OCI-LY7 (cell line): Measurements from ENCODE around the gene STK32A. TPM values are rescaled to one million over a fixed set of nuclear protein-coding genes. Genes with fewer than 3 reads are reported as not detected.

Source experiments
- BruUV-seq: library from RNA; stranded (reverse); fragments of 400-500 nt; replicated peaks from 2 replicates; lab custom pipeline; 2021; lab: Mats Ljungman, UMichigan
- CTCF ChIA-PET: fragments of 300-600 bp; sonication (Branson Sonifier 250); formaldehyde crosslinking; loops from one replicate; lab custom pipeline; 2022; ENCODE audit warnings: antibody characterized with exemption; ENCODE audit not compliant: unreplicated experiment; lab: Charles Lee
- POLR2A ChIA-PET: fragments of 300-600 bp; sonication (Branson Sonifier 250); formaldehyde crosslinking; loops from one replicate; lab custom pipeline; 2022; ENCODE audit warnings: antibody characterized with exemption; lab: Charles Lee
- DNase-seq: peaks from one replicate; pipeline ENCODE4 v3.0.0-alpha.2; 2015; ENCODE audit warnings: low spot score
- H2AFZ ChIP-seq: fragments of 200-600 bp; sonication (generic), shearing (Covaris generic); 2 replicates; pipeline ENCODE4 v1.6.1; 2014; ENCODE audit warnings: mild to moderate bottlenecking, antibody characterized with exemption, low read length, moderate library complexity
- H3K27ac ChIP-seq: fragments of 200-600 bp; sonication (generic); 2 replicates; pipeline ENCODE4 v1.5.1; 2014; ENCODE audit warnings: mixed run types, low read depth, mild to moderate bottlenecking, moderate library complexity, low read length, inconsistent platforms; ENCODE audit not compliant: poor library complexity, severe bottlenecking
- H3K36me3 ChIP-seq: fragments of 200-600 bp; sonication (generic); 2 replicates; pipeline ENCODE4 v1.6.1; 2014; ENCODE audit warnings: mild to moderate bottlenecking, antibody characterized with exemption, low read length, moderate library complexity, mixed read lengths; ENCODE audit not compliant: insufficient read depth
- H3K4me1 ChIP-seq: fragments of 200-600 bp; sonication (generic); 2 replicates; pipeline ENCODE4 v1.5.1; 2014; ENCODE audit warnings: mild to moderate bottlenecking, low read length; ENCODE audit not compliant: insufficient read depth, poor library complexity, severe bottlenecking
- H3K4me2 ChIP-seq: fragments of 200-600 bp; sonication (generic); 2 replicates; pipeline ENCODE4 v1.6.1; 2014; ENCODE audit warnings: mild to moderate bottlenecking, low read length
- H3K4me3 ChIP-seq: fragments of 200-600 bp; sonication (generic); 2 replicates; pipeline ENCODE4 v1.5.1; 2014; ENCODE audit warnings: mild to moderate bottlenecking, low read depth, low read length; ENCODE audit not compliant: poor library complexity, severe bottlenecking
- H3K79me2 ChIP-seq: fragments of 200-600 bp; sonication (generic); 2 replicates; pipeline ENCODE4 v1.6.1; 2016; ENCODE audit warnings: low read depth, mild to moderate bottlenecking, low read length, moderate library complexity, mixed read lengths; ENCODE audit not compliant: insufficient read depth
- H3K9me2 ChIP-seq: fragments of 200-600 bp; sonication (generic); 2 replicates; pipeline ENCODE4 v1.6.1; 2016; ENCODE audit warnings: mild to moderate bottlenecking, low read length, mixed read lengths; ENCODE audit not compliant: insufficient read depth
- H3K9me3 ChIP-seq: fragments of 200-600 bp; sonication (generic); 2 replicates; pipeline ENCODE4 v1.6.1; 2014; ENCODE audit warnings: mild to moderate bottlenecking, mixed run types, low read length, mixed read lengths
- H4K20me1 ChIP-seq: fragments of 200-600 bp; sonication (generic); 2 replicates; pipeline ENCODE4 v1.6.1; 2014; ENCODE audit warnings: mild to moderate bottlenecking, antibody characterized with exemption, low read length, moderate library complexity, mixed read lengths; ENCODE audit not compliant: insufficient read depth
- EZH2phosphoT487 ChIP-seq: fragments of 200-600 bp; sonication (generic); IDR thresholded peaks from 2 replicates; pipeline ENCODE4 v1.6.1; 2018; ENCODE audit warnings: low read depth, borderline replicate concordance, mild to moderate bottlenecking, mixed run types, antibody characterized with exemption, low read length, moderate library complexity, mixed read lengths
- intact Hi-C: fragments of 100-400 bp; cut with micrococcal nuclease; formaldehyde crosslinking; loops from one replicate; pipeline ENCODE4 v1.10.0; 2022; ENCODE audit not compliant: unreplicated experiment
- total RNA-seq, 2 experiments: library from RNA; depleted of rRNA in 1 of 2; stranded (reverse); fragments of >200 nt in 1 of 2; shearing (Covaris generic) in 1 of 2; gene quantifications; 2 replicates each; pipeline ENCODE4 v1.2.3, GENCODE V29; 2014 to 2022
- TF ChIP-seq, protein P1 (sequence below): fragments of 200-600 bp; sonication (generic); conservative IDR thresholded peaks from 2 replicates; pipeline ENCODE4 v1.5.1; 2014; ENCODE audit warnings: mild to moderate bottlenecking, antibody characterized with exemption, low read length, moderate library complexity, mixed read lengths

The STK32A gene
- total RNA-seq, 2 experiments from 2014 or later, result not detected

DNA sequence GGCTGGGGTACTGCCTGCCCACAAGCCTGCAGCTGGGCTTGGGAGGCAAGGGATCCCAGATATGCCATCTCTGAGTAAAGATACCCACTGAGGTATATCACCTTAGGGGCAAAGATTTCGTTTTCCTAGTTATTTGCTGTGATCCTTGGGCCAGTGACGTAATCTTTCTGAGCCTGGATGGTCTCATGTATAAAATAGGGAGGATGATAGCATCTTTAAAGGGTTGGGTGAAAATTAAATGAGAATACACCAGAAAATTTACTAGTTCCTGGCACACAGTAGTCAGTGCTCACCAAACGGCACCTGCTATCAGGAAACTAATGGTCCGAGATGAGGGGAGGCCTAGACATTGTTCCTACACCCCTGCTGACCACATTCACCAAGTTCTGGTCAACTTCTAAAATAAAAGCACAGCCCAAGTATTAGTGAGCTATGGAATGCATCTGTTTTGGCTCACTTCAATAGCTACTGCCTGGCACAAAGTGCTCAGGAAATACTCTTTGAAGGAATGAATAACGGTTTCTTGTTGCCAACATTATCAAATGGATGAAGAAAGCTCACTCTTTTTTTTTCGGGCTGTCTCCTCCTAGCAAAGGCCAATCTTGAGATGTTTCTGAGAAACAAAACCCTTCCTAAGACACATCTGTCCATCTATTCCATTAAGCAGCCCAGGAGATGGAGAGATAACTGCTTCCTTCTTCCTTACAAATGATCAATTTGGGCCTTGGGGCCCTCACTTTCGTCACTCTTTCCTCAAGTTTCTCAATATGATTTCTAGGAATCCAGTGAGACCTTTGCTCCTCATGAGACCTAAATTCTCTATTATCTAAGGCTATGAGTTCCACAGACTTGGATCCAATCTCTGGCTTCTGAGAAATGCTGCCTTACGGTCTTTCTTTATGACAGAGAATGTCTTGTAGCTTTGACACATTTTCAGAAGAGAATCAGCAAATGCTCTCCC is 176.8 kb downstream of the STK32A start:
- TF ChIP-seq EZH2phosphoT487, result no peak
- TF ChIP-seq, protein P1, sequence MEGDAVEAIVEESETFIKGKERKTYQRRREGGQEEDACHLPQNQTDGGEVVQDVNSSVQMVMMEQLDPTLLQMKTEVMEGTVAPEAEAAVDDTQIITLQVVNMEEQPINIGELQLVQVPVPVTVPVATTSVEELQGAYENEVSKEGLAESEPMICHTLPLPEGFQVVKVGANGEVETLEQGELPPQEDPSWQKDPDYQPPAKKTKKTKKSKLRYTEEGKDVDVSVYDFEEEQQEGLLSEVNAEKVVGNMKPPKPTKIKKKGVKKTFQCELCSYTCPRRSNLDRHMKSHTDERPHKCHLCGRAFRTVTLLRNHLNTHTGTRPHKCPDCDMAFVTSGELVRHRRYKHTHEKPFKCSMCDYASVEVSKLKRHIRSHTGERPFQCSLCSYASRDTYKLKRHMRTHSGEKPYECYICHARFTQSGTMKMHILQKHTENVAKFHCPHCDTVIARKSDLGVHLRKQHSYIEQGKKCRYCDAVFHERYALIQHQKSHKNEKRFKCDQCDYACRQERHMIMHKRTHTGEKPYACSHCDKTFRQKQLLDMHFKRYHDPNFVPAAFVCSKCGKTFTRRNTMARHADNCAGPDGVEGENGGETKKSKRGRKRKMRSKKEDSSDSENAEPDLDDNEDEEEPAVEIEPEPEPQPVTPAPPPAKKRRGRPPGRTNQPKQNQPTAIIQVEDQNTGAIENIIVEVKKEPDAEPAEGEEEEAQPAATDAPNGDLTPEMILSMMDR, result no peak
- intact Hi-C loops, result no loop called here

GRCh38 chr5:147412561-147412960 is 177.7 kb downstream of the STK32A start:
- DNase-seq, result no peak
- Histone ChIP-seq H3K4me2 (no peak overlapping the region), H3K4me1 (no peaks in the 10 kb centered on the region), H4K20me1 (no peaks in the 10 kb centered on the region), H3K36me3 (no peaks in the 10 kb centered on the region), H3K79me2 (no peaks in the 10 kb centered on the region), H3K9me2 (no peaks in the 10 kb centered on the region), H3K27ac (no peak overlapping the region), H3K9me3 (no peaks in the 10 kb centered on the region), H3K4me3 (no peak overlapping the region), H2AFZ (no peak overlapping the region)
- TF ChIP-seq EZH2phosphoT487, result no peak
- TF ChIP-seq, protein P1, result no peak
- intact Hi-C loops, result no loop called here
- CTCF ChIA-PET, result no interaction called here
- BruUV-seq, result no TSS peak
- POLR2A ChIA-PET, result no interaction called here

More for the DNA sequence above, 176.8 kb downstream of the STK32A start:
- no peak overlapping the region for H3K4me2 ChIP-seq
- no peaks in the 10 kb centered on the region for H3K36me3 ChIP-seq
- no peaks in the 10 kb centered on the region for H4K20me1 ChIP-seq
- no TSS peak for BruUV-seq
- no peak overlapping the region for H2AFZ ChIP-seq
- H3K79me2 ChIP-seq, result no peaks in the 10 kb centered on the region
- no peaks in the 10 kb centered on the region for H3K9me3 ChIP-seq
- H3K4me1 ChIP-seq, result no peaks in the 10 kb centered on the region
- DNase-seq, result no peak
- POLR2A ChIA-PET, result interaction anchor here (0.6 kb wide), 1 partner anchor 271 kb away, joined by 3 read pairs; no protein-coding TSS in a partner anchor
- H3K4me3 ChIP-seq, result no peak overlapping the region
- no peak overlapping the region for H3K27ac ChIP-seq
- no peaks in the 10 kb centered on the region for H3K9me2 ChIP-seq
- CTCF ChIA-PET, result no interaction called here

DNA sequence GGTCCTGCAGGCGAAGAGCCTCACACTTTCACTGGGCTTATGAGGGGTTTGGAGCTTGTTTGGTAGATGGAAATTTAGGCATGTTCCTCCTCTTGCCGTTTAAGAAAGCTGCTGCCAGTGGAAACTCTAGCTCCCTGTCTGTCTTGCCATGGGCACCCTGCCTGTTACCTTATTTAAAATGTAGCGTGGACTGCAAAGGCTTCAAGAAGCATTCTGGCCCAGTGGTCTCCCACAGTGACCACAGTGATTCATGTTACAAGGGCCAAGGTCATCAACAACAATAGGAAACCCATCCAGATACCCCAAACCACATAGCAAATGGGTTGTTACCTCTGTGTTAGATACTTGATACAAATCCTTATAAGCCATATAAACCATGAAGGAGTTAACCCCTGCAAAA is 178.4 kb downstream of the STK32A start:
- BruUV-seq, result no TSS peak
- no peaks in the 10 kb centered on the region for H3K79me2 ChIP-seq
- TF ChIP-seq, protein P1, result no peak
- TF ChIP-seq EZH2phosphoT487, result no peak
- no peak overlapping the region for H2AFZ ChIP-seq
- no peaks in the 10 kb centered on the region for H3K9me3 ChIP-seq
- ChIA-PET POLR2A (no interaction called here), CTCF (no interaction called here)
- DNase-seq, result no peak
- no peak overlapping the region for H3K4me2 ChIP-seq
- H3K27ac ChIP-seq, result no peak overlapping the region
- H3K4me3 ChIP-seq, result no peak overlapping the region
- H3K4me1 ChIP-seq, result no peaks in the 10 kb centered on the region
- H4K20me1 ChIP-seq, result no peaks in the 10 kb centered on the region
- intact Hi-C loops, result no loop called here
- H3K9me2 ChIP-seq, result no peaks in the 10 kb centered on the region
- no peaks in the 10 kb centered on the region for H3K36me3 ChIP-seq
